ENCODE results near the gene TRIM4.

DNA sequence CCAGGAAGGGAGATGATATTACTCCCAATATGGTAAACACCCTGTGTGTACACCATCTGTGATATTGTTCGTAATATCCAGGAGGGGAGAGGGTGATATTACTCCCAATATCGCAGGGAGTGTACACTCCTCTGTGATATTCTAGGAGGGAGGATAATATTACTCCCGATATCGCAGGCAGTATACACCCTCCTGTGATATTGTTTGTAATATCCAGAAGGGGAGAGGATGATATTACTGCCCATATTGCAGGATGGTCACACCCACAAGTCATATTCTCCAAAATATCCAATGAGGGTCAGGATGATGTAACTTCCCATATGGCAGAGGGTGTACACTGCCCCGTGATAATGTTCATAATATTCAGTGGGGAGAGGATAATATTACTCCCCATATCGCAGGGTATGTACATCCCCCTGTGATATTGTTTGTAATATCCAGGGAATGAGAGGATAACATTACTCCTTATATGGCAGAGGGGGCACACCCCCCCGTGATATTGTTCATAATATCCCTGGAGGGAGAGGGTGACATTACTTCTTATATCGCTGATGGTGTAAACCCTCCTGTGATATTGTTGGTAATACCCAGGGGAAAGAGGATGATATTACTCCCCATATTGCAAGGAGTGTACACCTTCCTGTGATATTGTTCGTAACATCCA, 39.4 kb upstream of the TRIM4 start:
- no peak for TF ChIP-seq MAX (IDR thresholded peaks at IDR 0.05; ENCODE audit: low read depth, low read length)
- no peak for TF ChIP-seq CTCF (IDR thresholded peaks at IDR 0.05; ENCODE audit: low read depth, low read length)
- TF ChIP-seq POLR2A (IDR thresholded peaks at IDR 0.05; ENCODE audit: extremely low read depth, insufficient read length) = no peak
